ENCODE measurements around the gene UBE2G1.
"Not testable (repeated sequence)": the region's sequence is repeated elsewhere in the genome, so short reads cannot be mapped to it uniquely, and the experiment has no call there.

The UBE2G1 gene

DNA sequence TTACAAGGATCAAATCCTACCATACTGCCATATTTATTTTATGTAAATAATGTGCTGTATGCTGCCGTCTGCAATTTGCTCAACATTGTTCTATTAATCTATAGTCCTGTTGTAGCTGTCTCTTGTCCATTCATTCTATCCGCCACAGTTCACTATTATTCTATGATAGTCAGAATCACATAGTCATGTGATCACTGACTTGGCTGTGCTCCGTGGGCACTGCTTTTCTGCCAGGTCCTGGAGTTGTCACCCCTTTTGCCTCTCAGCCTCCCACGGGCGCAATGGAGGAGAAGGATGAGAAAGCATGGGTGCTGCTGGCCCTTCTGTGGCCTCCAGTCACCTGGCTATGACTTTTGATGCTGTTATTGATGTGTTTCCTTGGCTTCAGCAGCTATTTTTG lies 65.4 kb downstream of the UBE2G1 start:
- no peak for DNase-seq (ENCODE audit: low read depth)

- no peak for DNase-seq (ENCODE audit: low read depth)
These were observed 69.1 kb downstream of the UBE2G1 start for GRCh38 chr17:4297351-4297750.

GRCh38 chr17:4295686-4296085 lies 70.8 kb downstream of the UBE2G1 start:
- DNase-seq (ENCODE audit: low read depth) = no peak

DNA sequence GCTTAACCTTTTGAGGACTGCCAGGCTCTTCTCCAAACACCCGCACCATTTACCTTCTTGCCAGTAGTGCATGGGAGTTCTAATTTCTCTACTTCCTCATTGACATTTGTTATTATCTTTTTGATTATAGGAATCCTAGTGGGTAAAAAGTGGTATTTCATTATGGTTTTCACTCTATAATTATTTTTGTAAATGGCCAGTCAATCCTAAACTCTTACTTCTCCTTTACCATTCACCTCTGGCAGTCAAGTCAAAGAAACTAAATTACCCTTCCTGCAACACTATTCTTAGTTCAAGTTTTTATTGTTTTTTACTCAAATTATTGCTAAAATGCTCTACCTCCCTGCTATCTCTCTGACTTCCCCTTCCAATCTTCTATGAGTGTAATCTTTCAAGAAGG lies 72.9 kb downstream of the UBE2G1 start:
- DNase-seq (ENCODE audit: low read depth) = no peak

DNA sequence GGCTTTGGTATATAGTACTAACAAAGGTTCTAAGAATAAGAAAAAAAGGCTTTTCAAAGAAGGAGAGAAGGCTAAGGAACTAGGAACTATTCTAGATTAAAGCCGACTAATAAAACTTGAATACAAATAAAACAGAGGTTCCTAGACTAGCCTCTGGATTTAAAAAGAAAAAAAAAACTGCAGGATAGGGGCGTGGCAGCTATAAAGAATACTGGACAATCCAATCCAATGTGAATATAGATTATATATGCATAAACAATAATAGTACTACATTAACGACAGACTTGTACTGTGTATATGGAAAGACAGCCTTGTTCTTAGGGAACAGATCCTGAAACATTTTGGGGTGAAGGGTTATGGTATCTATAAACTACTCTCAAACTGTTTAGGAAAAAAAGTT lies 78.8 kb downstream of the UBE2G1 start:
- DNase-seq (ENCODE audit: low read depth) = no peak

GRCh38 chr17:4276514-4276913 lies 90.0 kb downstream of the UBE2G1 start:
- no peak for DNase-seq (ENCODE audit: low read depth)

GRCh38 chr17:4272972-4273368 lies 93.5 kb downstream of the UBE2G1 start:
- no peak for DNase-seq (ENCODE audit: low read depth)

DNA sequence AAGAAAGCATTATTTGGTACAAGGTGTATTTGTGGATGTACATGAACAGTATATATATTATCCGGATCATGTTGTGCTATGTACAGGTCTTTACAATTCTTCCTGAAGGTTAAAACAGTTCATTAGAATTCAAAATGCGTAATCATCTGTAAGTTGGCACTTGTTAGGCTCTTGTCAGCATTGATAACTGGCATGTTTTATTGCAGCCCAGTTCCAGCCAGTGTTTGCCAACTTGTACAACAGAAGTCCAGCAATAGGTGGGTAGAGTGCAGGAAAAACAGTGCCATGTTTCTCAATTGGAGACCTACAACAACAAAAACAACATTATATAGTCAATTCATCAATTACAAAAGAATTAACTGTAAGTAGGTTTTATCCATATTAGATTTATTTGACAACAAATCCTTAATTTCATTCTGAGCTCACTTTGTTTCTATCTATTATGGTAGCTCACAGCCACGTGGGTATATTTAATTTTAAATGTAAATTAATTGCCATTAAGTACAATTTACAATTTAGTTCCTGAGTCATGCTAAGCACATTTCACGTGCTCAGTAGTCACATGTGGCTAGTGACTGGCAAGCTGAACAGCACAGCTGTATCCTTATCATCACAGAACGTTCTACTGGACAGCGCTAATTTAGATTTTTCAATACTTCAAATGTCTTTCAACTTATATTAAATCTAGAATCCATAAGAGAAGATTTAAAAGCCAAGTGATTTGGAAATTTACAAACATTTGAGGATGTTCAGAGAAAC lies 94.1 kb downstream of the UBE2G1 start:
- no peak for DNase-seq (ENCODE audit: low read depth)

- no peak for DNase-seq (ENCODE audit: low read depth)
These were observed 95.7 kb downstream of the UBE2G1 start for GRCh38 chr17:4270736-4271135.

- DNase-seq (ENCODE audit: low read depth) = no peak
These were observed 96.6 kb downstream of the UBE2G1 start for GRCh38 chr17:4269915-4270314.

- no peak for DNase-seq (ENCODE audit: low read depth)
These were observed 99.1 kb downstream of the UBE2G1 start for GRCh38 chr17:4267402-4267801.

- DNase-seq (ENCODE audit: low read depth) = no peak
These were observed 99.9 kb downstream of the UBE2G1 start for GRCh38 chr17:4266550-4266949.

GRCh38 chr17:4263282-4264215 lies 102.9 kb downstream of the UBE2G1 start, which contains the start of gene ANKFY1:
Gene ANKFY1, minus strand, starts transcription at chr17:4263979. Its CDS starts 38 bp downstream, at chr17:4263941.
- DNase-seq (ENCODE audit: low read depth) = peak; percentile 91

DNA sequence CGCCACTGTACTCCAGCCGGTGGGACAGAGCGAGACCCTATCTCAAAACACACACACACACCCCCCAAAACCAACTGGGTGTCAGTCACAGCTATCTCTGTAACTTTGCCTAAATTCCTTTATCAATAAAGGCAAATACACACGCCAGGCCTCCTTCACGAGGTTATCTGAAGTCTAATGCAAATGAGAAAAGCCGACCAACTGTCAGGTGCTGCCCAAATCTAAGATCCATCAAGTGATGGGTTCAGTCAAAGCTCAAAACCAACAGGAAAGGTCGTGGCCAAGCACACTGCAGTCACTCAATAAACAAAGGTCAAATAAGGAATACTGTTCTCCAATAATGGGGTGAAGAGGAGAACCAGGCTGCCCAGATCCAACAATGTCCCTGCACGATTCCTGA lies 103.8 kb downstream of the UBE2G1 start:
- DNase-seq (ENCODE audit: low read depth) = no peak

GRCh38 chr17:4261452-4261851 lies 105.0 kb downstream of the UBE2G1 start:
- no peak for DNase-seq (ENCODE audit: low read depth)

GRCh38 chr17:4258867-4259266 lies 107.6 kb downstream of the UBE2G1 start:
- no peak for DNase-seq (ENCODE audit: low read depth)

DNA sequence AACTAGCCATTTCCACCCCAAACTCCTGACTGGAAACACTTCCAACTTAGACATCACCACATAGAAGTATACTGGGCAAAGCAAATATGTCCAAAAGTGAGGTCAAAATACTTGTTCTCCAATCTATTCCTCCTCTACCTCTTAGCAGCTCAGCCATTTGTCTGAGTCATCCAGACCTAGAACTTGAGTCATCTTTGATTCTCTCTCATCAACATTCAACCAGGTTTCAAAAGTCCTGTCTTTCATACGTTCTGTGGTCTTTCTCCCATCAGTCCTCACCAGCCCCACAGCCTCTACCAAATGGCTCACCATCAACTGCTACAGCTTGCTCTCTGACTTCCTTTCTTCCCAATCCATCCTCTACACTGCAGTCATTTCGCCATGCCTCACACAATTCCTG lies 109.5 kb downstream of the UBE2G1 start:
- no peak for DNase-seq (ENCODE audit: low read depth)

GRCh38 chr17:4255271-4255670 lies 111.2 kb downstream of the UBE2G1 start:
- DNase-seq (ENCODE audit: low read depth) = not testable (repeated sequence)

DNA sequence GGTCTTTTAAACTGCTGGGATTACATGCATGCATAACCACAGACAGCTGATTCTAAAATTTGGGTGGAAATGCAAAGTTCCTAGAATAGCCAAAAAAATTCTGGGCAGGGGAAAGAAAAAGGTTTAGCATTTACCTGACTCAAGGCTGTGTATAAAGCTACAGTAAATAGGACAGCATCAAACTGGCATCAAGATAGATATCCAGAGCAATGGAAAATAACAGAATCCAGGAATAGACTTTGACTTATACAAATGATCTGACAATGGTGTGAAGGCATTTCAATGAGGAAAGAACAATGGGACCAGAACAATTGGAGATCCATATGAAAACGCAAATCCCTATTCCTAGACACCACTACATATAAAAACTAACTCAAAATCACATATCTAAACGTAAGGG lies 115.6 kb downstream of the UBE2G1 start:
- DNase-seq (ENCODE audit: low read depth) = no peak

DNA sequence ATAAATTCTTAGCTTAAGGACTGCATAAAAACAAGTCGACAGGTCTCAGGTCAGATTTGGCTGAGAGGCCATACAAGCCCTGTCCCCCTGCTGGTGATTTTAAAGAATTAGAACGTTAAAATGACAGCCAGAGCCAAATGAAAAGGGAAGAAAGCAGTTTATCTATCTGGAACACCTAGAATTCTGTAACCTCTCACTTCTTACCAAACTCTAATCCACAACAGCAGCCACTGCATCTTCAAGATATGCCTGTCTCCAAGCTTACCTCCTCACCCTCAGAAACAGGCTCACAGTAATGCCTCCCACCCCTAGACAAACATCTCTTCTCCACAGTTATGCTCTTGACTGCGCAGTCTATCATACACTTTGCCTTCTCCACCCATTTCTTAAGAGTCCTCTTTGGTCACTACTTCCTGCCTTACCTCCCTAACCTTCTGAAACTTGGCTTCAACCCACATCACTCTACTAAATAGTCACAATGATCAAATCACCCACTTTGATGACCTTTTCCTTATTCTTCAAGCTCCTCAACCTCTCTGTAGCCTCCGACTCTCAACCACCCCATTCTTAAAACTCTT lies 116.9 kb downstream of the UBE2G1 start:
- no peak for DNase-seq (ENCODE audit: low read depth)

GRCh38 chr17:4248504-4249277 lies 117.8 kb downstream of the UBE2G1 start:
- DNase-seq (ENCODE audit: low read depth) = no peak

DNA sequence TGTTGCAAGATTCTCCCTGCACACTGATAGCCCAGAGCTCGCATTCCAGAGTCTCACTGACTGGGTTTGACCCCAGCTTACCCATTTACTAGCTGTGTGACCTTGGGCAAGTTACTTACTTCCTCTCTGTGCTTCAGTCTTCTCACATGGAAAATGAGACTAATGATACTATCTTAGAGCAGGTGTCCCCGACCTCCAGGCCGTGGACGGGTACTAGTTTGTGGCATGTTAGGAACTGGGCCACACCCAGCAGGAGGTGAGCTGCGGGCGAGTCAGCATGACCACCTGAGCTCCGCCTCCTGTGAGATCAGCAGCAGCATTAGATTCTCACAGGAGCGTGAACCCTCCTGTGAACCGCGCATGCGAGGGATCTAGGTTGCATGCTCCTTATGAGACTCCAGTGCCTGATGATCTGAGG lies 118.5 kb downstream of the UBE2G1 start:
- no peak for DNase-seq (ENCODE audit: low read depth)

Measured in stimulated activated CD8-positive, alpha-beta memory T cell treated with anti-CD3 and anti-CD28 coated beads, Interleukin-7, amount 100 ng/mL, for 24 hours (primary cell).